ENCODE data around the gene BLOC1S3. TPM values are rescaled to one million over a fixed set of nuclear protein-coding genes. Genes with fewer than 3 reads are reported as not detected.

Gene BLOC1S3
- total RNA-seq, 1 experiment from 2014 or later = 4.4 TPM

DNA sequence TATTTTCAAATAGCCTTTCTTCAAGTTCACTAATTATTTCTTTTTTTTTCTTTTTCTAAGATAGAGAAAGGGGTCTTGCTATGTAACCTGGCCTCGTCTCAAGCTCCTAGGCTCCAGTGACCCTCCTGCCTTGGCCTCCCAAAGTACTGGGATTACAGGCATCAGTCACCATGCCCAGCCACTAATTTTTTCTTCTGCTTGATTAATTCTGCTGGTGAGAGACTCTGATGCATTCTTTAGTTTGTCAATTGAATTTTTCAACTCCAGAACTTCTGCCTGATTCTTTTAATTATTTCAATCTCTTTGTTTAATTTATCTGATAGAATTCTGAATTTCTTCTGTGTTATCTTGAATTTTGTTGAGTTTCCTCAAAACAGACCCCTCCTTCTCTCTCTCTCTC, 11.4 kb downstream of the BLOC1S3 start:
- DNase-seq = no peak
- Histone ChIP-seq H3K79me2 (ENCODE audit: low read length) (no peaks in the 10 kb centered on the region), H3K9me2 (replicated peaks; ENCODE audit: insufficient read depth, low read length) (no peaks in the 10 kb centered on the region), H3K9me3 (ENCODE audit: low read length) (no peaks in the 10 kb centered on the region), H4K20me1 (ENCODE audit: insufficient read depth, low read depth, low read length) (no peaks in the 10 kb centered on the region), H3K9ac (ENCODE audit: low read length) (no peak overlapping the region), H3K27ac (ENCODE audit: low read length) (no peak overlapping the region), H3K36me3 (ENCODE audit: insufficient read depth, low read length) (no peaks in the 10 kb centered on the region), H3K4me2 (ENCODE audit: low read depth, low read length, poor library complexity, severe bottlenecking) (no peak overlapping the region), H3K4me1 (ENCODE audit: low read length) (no peaks in the 10 kb centered on the region), H3K4me3 (ENCODE audit: low read length) (no peak overlapping the region), H2AFZ (ENCODE audit: low read length) (no peak overlapping the region), H3K27me3 (ENCODE audit: low read length) (no peaks in the 10 kb centered on the region)

DNA sequence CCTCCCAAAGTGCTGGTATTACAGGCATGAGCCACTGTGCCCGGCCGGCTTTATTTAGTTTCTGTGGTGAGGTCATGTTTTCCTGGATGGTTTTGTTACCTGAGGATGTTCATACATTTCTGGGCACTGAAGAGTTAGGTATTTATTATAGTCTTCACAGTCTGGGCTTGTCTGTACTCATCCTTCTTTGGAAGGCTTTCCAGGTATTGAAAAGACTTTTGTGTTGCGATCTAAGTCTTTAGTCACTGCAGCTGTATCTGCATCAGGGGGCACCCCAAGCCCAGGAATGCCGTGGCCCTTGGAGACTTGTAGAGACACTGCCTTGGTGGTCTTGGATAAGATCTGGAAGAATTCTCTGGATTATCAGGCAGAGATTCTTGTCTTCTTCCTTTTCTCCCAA, 12.8 kb downstream of the BLOC1S3 start:
- H3K4me3 ChIP-seq (ENCODE audit: low read length) = no peak overlapping the region
- H3K27ac ChIP-seq (ENCODE audit: low read length) = no peak overlapping the region
- H3K27me3 ChIP-seq (ENCODE audit: low read length) = no peaks in the 10 kb centered on the region
- H3K79me2 ChIP-seq (ENCODE audit: low read length) = no peaks in the 10 kb centered on the region
- no peak overlapping the region for H2AFZ ChIP-seq (ENCODE audit: low read length)
- no peak for DNase-seq
- H3K9me3 ChIP-seq (ENCODE audit: low read length) = no peaks in the 10 kb centered on the region
- no peaks in the 10 kb centered on the region for H4K20me1 ChIP-seq (ENCODE audit: insufficient read depth, low read depth, low read length)
- no peaks in the 10 kb centered on the region for H3K4me1 ChIP-seq (ENCODE audit: low read length)
- no peak overlapping the region for H3K9ac ChIP-seq (ENCODE audit: low read length)
- no peaks in the 10 kb centered on the region for H3K9me2 ChIP-seq (replicated peaks; ENCODE audit: insufficient read depth, low read length)
- H3K4me2 ChIP-seq (ENCODE audit: low read depth, low read length, poor library complexity, severe bottlenecking) = no peak overlapping the region
- H3K36me3 ChIP-seq (ENCODE audit: insufficient read depth, low read length) = no peaks in the 10 kb centered on the region

DNA sequence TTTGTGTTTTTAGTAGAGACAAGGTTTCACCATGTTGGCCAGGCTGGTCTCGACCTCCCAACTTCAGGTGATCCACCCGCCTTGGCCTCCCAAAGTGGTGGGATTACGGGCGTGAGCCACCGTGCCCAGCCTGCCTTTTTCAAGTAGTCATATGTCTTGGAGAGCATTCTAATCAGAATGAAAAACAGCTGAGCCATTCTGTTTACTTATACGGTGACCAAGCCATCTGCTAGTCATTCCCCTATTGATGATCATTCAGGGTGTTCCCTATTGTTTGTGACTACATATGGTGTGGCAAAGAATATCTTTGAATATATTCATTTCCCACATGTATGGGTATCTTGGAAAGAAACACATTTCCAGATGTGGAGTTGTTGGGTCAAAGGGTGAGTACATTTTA, 17.2 kb downstream of the BLOC1S3 start:
- H4K20me1 ChIP-seq (ENCODE audit: insufficient read depth, low read depth, low read length) = no peaks in the 10 kb centered on the region
- H3K79me2 ChIP-seq (ENCODE audit: low read length) = no peaks in the 10 kb centered on the region
- H3K27ac ChIP-seq (ENCODE audit: low read length) = no peak overlapping the region
- no peaks in the 10 kb centered on the region for H3K9me3 ChIP-seq (ENCODE audit: low read length)
- no peak for DNase-seq
- H3K27me3 ChIP-seq (ENCODE audit: low read length) = no peaks in the 10 kb centered on the region
- no peaks in the 10 kb centered on the region for H3K36me3 ChIP-seq (ENCODE audit: insufficient read depth, low read length)
- no peak overlapping the region for H3K9ac ChIP-seq (ENCODE audit: low read length)
- no peaks in the 10 kb centered on the region for H3K4me1 ChIP-seq (ENCODE audit: low read length)
- H3K4me2 ChIP-seq (ENCODE audit: low read depth, low read length, poor library complexity, severe bottlenecking) = no peak overlapping the region
- H3K4me3 ChIP-seq (ENCODE audit: low read length) = no peak overlapping the region
- H3K9me2 ChIP-seq (replicated peaks; ENCODE audit: insufficient read depth, low read length) = no peaks in the 10 kb centered on the region
- H2AFZ ChIP-seq (ENCODE audit: low read length) = no peak overlapping the region

DNA sequence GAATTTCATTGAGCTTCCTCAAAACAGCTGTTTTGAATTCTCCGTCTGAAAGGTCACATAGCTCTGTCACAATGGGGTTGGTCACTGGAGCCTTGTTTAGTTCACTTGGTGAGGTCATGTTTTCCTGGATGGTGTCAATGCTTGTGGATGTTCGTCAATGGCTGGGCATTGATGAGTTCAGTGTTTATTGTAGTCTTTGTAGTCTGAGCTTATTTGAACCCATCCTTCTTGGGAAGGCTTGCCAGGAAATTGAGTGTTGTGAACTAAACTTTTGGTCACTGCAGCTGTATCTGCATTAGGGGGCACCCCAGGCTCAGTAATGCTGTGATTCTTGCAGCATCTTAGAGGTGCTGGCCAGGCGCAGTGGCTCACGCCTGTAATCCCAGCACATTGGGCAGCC, 22.0 kb downstream of the BLOC1S3 start:
- H3K9ac ChIP-seq (ENCODE audit: low read length) = no peak overlapping the region
- no peaks in the 10 kb centered on the region for H3K36me3 ChIP-seq (ENCODE audit: insufficient read depth, low read length)
- DNase-seq = peak; percentile 65
- H3K4me1 ChIP-seq (ENCODE audit: low read length) = no peaks in the 10 kb centered on the region
- H3K9me2 ChIP-seq (replicated peaks; ENCODE audit: insufficient read depth, low read length) = no peaks in the 10 kb centered on the region
- H3K4me2 ChIP-seq (ENCODE audit: low read depth, low read length, poor library complexity, severe bottlenecking) = no peak overlapping the region
- H2AFZ ChIP-seq (ENCODE audit: low read length) = no peak overlapping the region
- H3K27me3 ChIP-seq (ENCODE audit: low read length) = no peaks in the 10 kb centered on the region
- H3K4me3 ChIP-seq (ENCODE audit: low read length) = no peak overlapping the region
- no peak overlapping the region for H3K27ac ChIP-seq (ENCODE audit: low read length)
- no peaks in the 10 kb centered on the region for H3K9me3 ChIP-seq (ENCODE audit: low read length)
- no peaks in the 10 kb centered on the region for H3K79me2 ChIP-seq (ENCODE audit: low read length)
- H4K20me1 ChIP-seq (ENCODE audit: insufficient read depth, low read depth, low read length) = no peaks in the 10 kb centered on the region

DNA sequence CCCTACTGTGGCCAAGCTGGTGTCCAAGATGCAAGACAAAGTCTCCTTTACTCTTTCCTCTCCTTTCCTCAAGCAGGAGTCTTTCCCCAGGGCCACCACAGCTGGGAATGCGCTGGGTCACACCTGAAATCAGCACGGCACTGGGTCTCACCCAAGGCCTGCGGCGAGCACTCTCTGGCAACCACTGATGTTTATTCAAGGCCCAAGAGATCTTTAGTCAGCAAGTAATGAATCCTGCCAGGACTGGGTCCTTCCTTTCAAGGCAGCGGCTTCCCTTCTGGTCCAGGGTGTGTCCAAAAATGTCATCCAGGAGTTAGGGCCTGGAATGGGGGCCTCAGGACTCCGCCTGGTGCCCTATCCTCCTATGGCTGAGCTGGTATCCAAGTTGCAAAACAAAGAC, 24.1 kb downstream of the BLOC1S3 start:
- Histone ChIP-seq H3K4me3 (ENCODE audit: low read length) (no peak overlapping the region), H3K4me1 (ENCODE audit: low read length) (no peaks in the 10 kb centered on the region), H3K9ac (ENCODE audit: low read length) (no peak overlapping the region), H3K27ac (ENCODE audit: low read length) (no peak overlapping the region), H3K9me2 (replicated peaks; ENCODE audit: insufficient read depth, low read length) (no peaks in the 10 kb centered on the region), H4K20me1 (ENCODE audit: insufficient read depth, low read depth, low read length) (no peaks in the 10 kb centered on the region), H3K36me3 (ENCODE audit: insufficient read depth, low read length) (no peaks in the 10 kb centered on the region), H3K4me2 (ENCODE audit: low read depth, low read length, poor library complexity, severe bottlenecking) (no peak overlapping the region), H3K27me3 (ENCODE audit: low read length) (no peaks in the 10 kb centered on the region), H3K79me2 (ENCODE audit: low read length) (no peaks in the 10 kb centered on the region), H3K9me3 (ENCODE audit: low read length) (no peaks in the 10 kb centered on the region), H2AFZ (ENCODE audit: low read length) (no peak overlapping the region)
- no peak for DNase-seq

DNA sequence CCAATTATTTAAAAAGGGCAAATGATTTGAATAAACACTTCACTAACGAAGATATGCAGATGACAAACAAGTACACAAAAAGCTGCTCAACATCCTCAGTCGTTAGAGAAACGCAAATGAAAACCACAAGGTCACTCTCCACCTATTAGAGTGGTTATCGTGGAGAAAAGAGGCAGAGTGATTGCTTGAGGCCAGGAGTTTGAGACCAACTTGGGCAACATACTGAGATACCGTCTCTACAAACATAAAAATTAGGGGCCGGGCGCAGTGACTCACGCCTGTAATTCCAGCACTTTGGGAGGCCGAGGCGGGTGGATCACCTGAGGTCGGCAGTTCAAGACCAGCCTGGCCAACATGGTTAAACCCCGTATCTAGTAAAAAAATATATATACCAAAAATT, 27.2 kb downstream of the BLOC1S3 start:
- Histone ChIP-seq H2AFZ (ENCODE audit: low read length) (no peak overlapping the region), H3K9me3 (ENCODE audit: low read length) (no peaks in the 10 kb centered on the region), H3K79me2 (ENCODE audit: low read length) (no peaks in the 10 kb centered on the region), H3K4me2 (ENCODE audit: low read depth, low read length, poor library complexity, severe bottlenecking) (no peak overlapping the region), H3K9me2 (replicated peaks; ENCODE audit: insufficient read depth, low read length) (no peaks in the 10 kb centered on the region), H4K20me1 (ENCODE audit: insufficient read depth, low read depth, low read length) (no peaks in the 10 kb centered on the region), H3K27me3 (ENCODE audit: low read length) (no peaks in the 10 kb centered on the region), H3K4me1 (ENCODE audit: low read length) (no peaks in the 10 kb centered on the region), H3K9ac (ENCODE audit: low read length) (no peak overlapping the region), H3K4me3 (ENCODE audit: low read length) (no peak overlapping the region), H3K27ac (ENCODE audit: low read length) (no peak overlapping the region), H3K36me3 (ENCODE audit: insufficient read depth, low read length) (no peaks in the 10 kb centered on the region)
- DNase-seq = no peak

DNA sequence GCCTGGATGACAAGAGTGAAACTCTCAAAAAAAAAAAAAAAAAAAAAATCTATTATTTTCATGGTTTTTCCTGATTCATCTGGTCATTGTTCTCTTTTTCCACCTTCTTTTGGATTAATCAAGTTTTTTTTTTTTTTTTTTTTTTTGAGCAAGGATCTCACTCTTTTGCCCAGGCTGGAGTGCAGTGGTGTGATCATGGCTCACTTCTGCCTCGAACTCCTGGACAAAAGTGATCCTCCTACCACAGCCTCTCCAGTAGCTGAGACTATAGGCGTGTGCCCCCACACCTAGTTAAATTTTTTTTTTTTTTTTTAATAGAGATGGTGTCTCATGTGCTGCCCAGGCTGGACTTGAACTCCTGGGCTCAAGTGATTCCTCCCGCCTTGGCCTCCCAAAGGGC, 27.7 kb downstream of the BLOC1S3 start:
- Histone ChIP-seq H3K27me3 (ENCODE audit: low read length) (no peaks in the 10 kb centered on the region), H3K79me2 (ENCODE audit: low read length) (no peaks in the 10 kb centered on the region), H3K36me3 (ENCODE audit: insufficient read depth, low read length) (no peaks in the 10 kb centered on the region), H4K20me1 (ENCODE audit: insufficient read depth, low read depth, low read length) (no peaks in the 10 kb centered on the region), H3K4me3 (ENCODE audit: low read length) (no peak overlapping the region), H3K4me1 (ENCODE audit: low read length) (no peaks in the 10 kb centered on the region), H3K27ac (ENCODE audit: low read length) (no peak overlapping the region), H3K9me2 (replicated peaks; ENCODE audit: insufficient read depth, low read length) (no peaks in the 10 kb centered on the region), H3K4me2 (ENCODE audit: low read depth, low read length, poor library complexity, severe bottlenecking) (no peak overlapping the region), H3K9ac (ENCODE audit: low read length) (no peak overlapping the region), H3K9me3 (ENCODE audit: low read length) (no peaks in the 10 kb centered on the region), H2AFZ (ENCODE audit: low read length) (no peak overlapping the region)
- no peak for DNase-seq

DNA sequence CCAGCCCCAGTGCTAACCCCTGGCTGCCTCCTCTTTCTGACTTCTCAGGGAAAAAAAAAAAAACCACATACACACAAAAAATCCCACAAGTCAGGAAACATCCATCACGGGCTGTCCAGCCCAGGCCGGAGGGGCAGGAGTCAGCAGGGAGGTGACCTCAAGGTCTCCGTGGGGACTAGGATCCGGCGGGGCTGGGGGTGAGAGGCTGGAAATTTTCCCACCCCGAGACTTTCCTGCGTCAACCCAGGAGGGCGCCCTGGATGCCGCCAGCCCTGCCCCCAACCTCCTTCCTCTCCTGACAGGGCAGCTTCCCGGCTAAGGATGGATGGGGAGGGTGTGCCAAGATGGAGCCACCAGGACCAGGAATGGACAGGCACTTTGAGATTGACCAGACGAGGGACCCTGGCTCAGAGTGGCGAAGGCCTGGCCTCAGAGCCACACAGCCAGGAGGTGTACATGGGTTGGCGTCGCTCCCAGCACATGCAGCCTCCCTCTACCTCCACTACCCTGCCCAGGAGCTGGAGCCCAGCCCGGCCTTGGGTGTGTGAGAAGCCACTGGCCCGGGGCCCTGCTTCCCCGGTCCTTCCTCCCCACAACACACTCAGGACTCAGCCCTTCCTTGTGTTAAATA, 33.3 kb downstream of the BLOC1S3 start:
- H3K79me2 ChIP-seq (ENCODE audit: low read length) = no peaks in the 10 kb centered on the region
- DNase-seq = no peak
- no peak overlapping the region for H3K4me2 ChIP-seq (ENCODE audit: low read depth, low read length, poor library complexity, severe bottlenecking)
- no peaks in the 10 kb centered on the region for H3K9me2 ChIP-seq (replicated peaks; ENCODE audit: insufficient read depth, low read length)
- H3K9me3 ChIP-seq (ENCODE audit: low read length) = no peaks in the 10 kb centered on the region
- H3K4me3 ChIP-seq (ENCODE audit: low read length) = no peak overlapping the region
- no peaks in the 10 kb centered on the region for H3K36me3 ChIP-seq (ENCODE audit: insufficient read depth, low read length)
- H2AFZ ChIP-seq (ENCODE audit: low read length) = no peak overlapping the region
- H3K27me3 ChIP-seq (ENCODE audit: low read length) = no peaks in the 10 kb centered on the region
- H3K9ac ChIP-seq (ENCODE audit: low read length) = no peak overlapping the region
- H3K27ac ChIP-seq (ENCODE audit: low read length) = no peak overlapping the region
- H3K4me1 ChIP-seq (ENCODE audit: low read length) = no peaks in the 10 kb centered on the region
- H4K20me1 ChIP-seq (ENCODE audit: insufficient read depth, low read depth, low read length) = no peaks in the 10 kb centered on the region

DNA sequence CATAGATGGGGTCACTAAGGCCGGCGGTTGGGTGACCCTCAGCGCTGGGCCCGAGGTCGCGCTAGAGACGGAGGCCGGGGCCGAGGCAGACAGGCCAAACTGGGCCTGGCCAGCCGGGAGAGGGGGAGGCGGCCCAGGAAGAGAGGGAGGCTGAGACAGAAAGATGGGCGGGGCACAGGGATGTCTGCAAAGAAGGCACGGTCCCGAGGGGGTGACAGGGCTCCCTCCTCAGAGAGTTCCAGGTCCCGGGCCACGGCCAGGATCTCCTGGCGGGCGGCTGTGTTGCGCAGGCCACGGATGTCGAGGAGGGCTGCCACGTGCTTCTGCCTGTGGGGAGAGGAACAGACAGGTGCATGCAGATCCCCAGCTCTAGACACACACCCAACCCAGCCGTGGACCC, 34.4 kb downstream of the BLOC1S3 start:
- H3K36me3 ChIP-seq (ENCODE audit: insufficient read depth, low read length) = no peaks in the 10 kb centered on the region
- no peaks in the 10 kb centered on the region for H4K20me1 ChIP-seq (ENCODE audit: insufficient read depth, low read depth, low read length)
- H3K4me3 ChIP-seq (ENCODE audit: low read length) = no peak overlapping the region
- no peaks in the 10 kb centered on the region for H3K27me3 ChIP-seq (ENCODE audit: low read length)
- H3K4me2 ChIP-seq (ENCODE audit: low read depth, low read length, poor library complexity, severe bottlenecking) = no peak overlapping the region
- no peak for DNase-seq
- H2AFZ ChIP-seq (ENCODE audit: low read length) = no peak overlapping the region
- no peaks in the 10 kb centered on the region for H3K79me2 ChIP-seq (ENCODE audit: low read length)
- no peaks in the 10 kb centered on the region for H3K4me1 ChIP-seq (ENCODE audit: low read length)
- H3K27ac ChIP-seq (ENCODE audit: low read length) = no peak overlapping the region
- no peak overlapping the region for H3K9ac ChIP-seq (ENCODE audit: low read length)
- no peaks in the 10 kb centered on the region for H3K9me2 ChIP-seq (replicated peaks; ENCODE audit: insufficient read depth, low read length)
- H3K9me3 ChIP-seq (ENCODE audit: low read length) = no peaks in the 10 kb centered on the region
